Caco-2 (cell line): ENCODE measurements around the gene TTC13. TPM values are rescaled to one million over a fixed set of nuclear protein-coding genes. Genes with fewer than 3 reads are reported as not detected.

Experiments
- BruUV-seq: library from RNA; stranded (reverse); fragments of 400-500 nt; replicated peaks from 2 replicates; lab custom pipeline; 2021; lab: Mats Ljungman, UMichigan
- CTCF ChIA-PET: fragments of 300-600 bp; sonication (Branson Sonifier 250); formaldehyde crosslinking; loops from one replicate; lab custom pipeline; 2022; ENCODE audit warnings: antibody characterized with exemption; lab: Charles Lee
- POLR2A ChIA-PET: fragments of 300-600 bp; sonication (Branson Sonifier 250); formaldehyde crosslinking; loops from one replicate; lab custom pipeline; 2022; ENCODE audit warnings: antibody characterized with exemption; lab: Charles Lee
- DNase-seq, 2 experiments: peaks; one replicate each; pipeline versions ENCODE4 v3.0.0 to v3.0.0-alpha.2; 2020 to 2022
- H3K27me3 ChIP-seq: replicated peaks from 2 replicates; pipeline ENCODE4 v1.6.0; 2011; ENCODE audit warnings: low read length; ENCODE audit not compliant: control insufficient read depth, insufficient read depth
- H3K36me3 ChIP-seq: 2 replicates; pipeline ENCODE4 v1.5.1; 2011; ENCODE audit warnings: low read length; ENCODE audit not compliant: control insufficient read depth, insufficient read depth
- H3K4me1 ChIP-seq: fragments of 250-450 bp; sonication (Bioruptor Pico); 2 replicates; pipeline ENCODE4 v1.5.1; 2020; ENCODE audit warnings: mild to moderate bottlenecking
- H3K4me3 ChIP-seq: 2 replicates; pipeline ENCODE4 v1.5.1; 2011; ENCODE audit warnings: low read depth, mild to moderate bottlenecking, control low read depth, low read length
- H3K9me3 ChIP-seq: fragments of 250-450 bp; sonication (Bioruptor Pico); 2 replicates; pipeline ENCODE4 v1.5.1; 2020; ENCODE audit warnings: mild to moderate bottlenecking, moderate library complexity
- H3K27ac Mint-ChIP-seq: one replicate; pipeline ENCODE4 v1.8.0; 2022; ENCODE audit warnings: mixed read lengths; ENCODE audit not compliant: unreplicated experiment
- H3K27me3 Mint-ChIP-seq: one replicate; pipeline ENCODE4 v1.8.0; 2022; ENCODE audit warnings: mixed read lengths; ENCODE audit not compliant: insufficient read depth, unreplicated experiment
- H3K36me3 Mint-ChIP-seq: one replicate; pipeline ENCODE4 v1.8.0; 2022; ENCODE audit warnings: mild to moderate bottlenecking, mixed read lengths; ENCODE audit not compliant: insufficient read depth, unreplicated experiment
- H3K4me1 Mint-ChIP-seq: one replicate; pipeline ENCODE4 v1.8.0; 2022; ENCODE audit warnings: low read depth, mixed read lengths; ENCODE audit not compliant: unreplicated experiment
- H3K4me3 Mint-ChIP-seq: one replicate; pipeline ENCODE4 v1.8.0; 2022; ENCODE audit warnings: mild to moderate bottlenecking, moderate library complexity, mixed read lengths; ENCODE audit not compliant: unreplicated experiment
- H3K9me3 Mint-ChIP-seq: one replicate; pipeline ENCODE4 v1.8.0; 2022; ENCODE audit warnings: mixed read lengths; ENCODE audit not compliant: unreplicated experiment
- CTCF ChIP-seq, 2 experiments: fragments of 200-600 bp in 1 of 2; IDR thresholded peaks; 1 replicate in 1 of 2; 2 replicates in 1 of 2; pipeline versions ENCODE4 v1.5.1 to v1.8.0; 2011 to 2022; ENCODE audit warnings: antibody characterized with exemption in 1 of 2, control low read depth in 1 of 2, inconsistent platforms in 1 of 2, low read depth in 1 of 2, low read length in 1 of 2, mild to moderate bottlenecking in 1 of 2, moderate library complexity in 1 of 2; ENCODE audit not compliant: insufficient read depth in 1 of 2, severe bottlenecking in 1 of 2, unreplicated experiment in 1 of 2
- intact Hi-C: fragments of 100-400 bp; cut with micrococcal nuclease; formaldehyde crosslinking; loops from one replicate; pipeline ENCODE4 v1.10.0; 2022; ENCODE audit not compliant: unreplicated experiment
- total RNA-seq: library from RNA; stranded (reverse); gene quantifications from 2 replicates; pipeline ENCODE4 v1.2.3, GENCODE V29; 2022

The TTC13 gene
- total RNA-seq, 1 experiment from 2014 or later: 57.6 TPM

GRCh38 chr1:230948903-230949302, 29.8 kb downstream of the TTC13 start:
- Histone ChIP-seq H3K4me1 (peaks cover 29% of the 10 kb centered on the region), H3K4me3 (no peak overlapping the region), H3K27me3 (no peaks in the 10 kb centered on the region), H3K36me3 (peaks cover 2% of the 10 kb centered on the region; the same call in 1 of the 2 replicates), H3K9me3 (no peaks in the 10 kb centered on the region)
- ChIA-PET CTCF (interaction anchor here (1.1 to 1.8 kb wide), 2 partner anchors 10 to 20 kb away, joined by 3 to 9 read pairs; no protein-coding TSS in a partner anchor), POLR2A (interaction anchor here (0.6 to 1.1 kb wide), 4 partner anchors 10 to 80 kb away, joined by 3 to 5 read pairs (median 4); partner anchors contain the start of gene ARV1)
- H3K36me3 Mint-ChIP-seq: peaks cover 57% of the 10 kb centered on the region
- peak in 1 of 2 experiments; percentile 56 for DNase-seq
- intact Hi-C loops: loop anchor here (1.0 to 2.0 kb wide), 2 partner anchors 10 to 24 kb away; no protein-coding TSS in a partner anchor
- no peak for TF ChIP-seq CTCF (IDR thresholded peaks at IDR 0.05; ENCODE audit: insufficient read depth in 1 of 2, low read depth in 1 of 2, low read length in 1 of 2, severe bottlenecking in 1 of 2, unreplicated experiment in 1 of 2)
- H3K27me3 Mint-ChIP-seq: no peaks in the 10 kb centered on the region
- peak overlapping the region; percentile 90 for H3K27ac Mint-ChIP-seq
- peaks cover 22% of the 10 kb centered on the region for H3K4me1 Mint-ChIP-seq
- no peaks in the 10 kb centered on the region for H3K9me3 Mint-ChIP-seq
- peak overlapping the region; percentile 57 for H3K4me3 Mint-ChIP-seq
- no TSS peak for BruUV-seq

- H3K9me3 Mint-ChIP-seq: no peaks in the 10 kb centered on the region
- H3K4me3 Mint-ChIP-seq: peak overlapping the region; percentile 57
- POLR2A ChIA-PET: interaction anchor here (0.9 to 1.1 kb wide), 3 partner anchors 9 to 31 kb away, joined by 3 to 5 read pairs (median 4); partner anchors contain the start of gene ARV1
- DNase-seq: no peak
- CTCF ChIA-PET: interaction anchor here (1.1 to 1.8 kb wide), 2 partner anchors 9 to 21 kb away, joined by 3 to 9 read pairs; no protein-coding TSS in a partner anchor
- peak overlapping the region; percentile 90 for H3K27ac Mint-ChIP-seq
- H3K27me3 ChIP-seq: no peaks in the 10 kb centered on the region
- peaks cover 58% of the 10 kb centered on the region for H3K36me3 Mint-ChIP-seq
- H3K27me3 Mint-ChIP-seq: no peaks in the 10 kb centered on the region
- peaks cover 29% of the 10 kb centered on the region for H3K4me1 ChIP-seq
- no peaks in the 10 kb centered on the region for H3K36me3 ChIP-seq
- H3K4me3 ChIP-seq: no peak overlapping the region
- H3K4me1 Mint-ChIP-seq: peaks cover 22% of the 10 kb centered on the region
- BruUV-seq: no TSS peak
- H3K9me3 ChIP-seq: no peaks in the 10 kb centered on the region
- no peak for TF ChIP-seq CTCF (IDR thresholded peaks at IDR 0.05; ENCODE audit: insufficient read depth in 1 of 2, low read depth in 1 of 2, low read length in 1 of 2, severe bottlenecking in 1 of 2, unreplicated experiment in 1 of 2)
- intact Hi-C loops: loop anchor here (2.0 kb wide), 1 partner anchor 24 kb away; no protein-coding TSS in a partner anchor
These were observed 30.4 kb downstream of the TTC13 start for GRCh38 chr1:230948301-230948700.

GRCh38 chr1:230943048-230943593, 35.5 kb downstream of the TTC13 start:
- no peaks in the 10 kb centered on the region for H3K9me3 Mint-ChIP-seq
- intact Hi-C loops: no loop called here
- H3K27me3 Mint-ChIP-seq: no peaks in the 10 kb centered on the region
- H3K27ac Mint-ChIP-seq: peak overlapping the region; percentile 1
- peaks cover 54% of the 10 kb centered on the region for H3K36me3 Mint-ChIP-seq
- no peaks in the 10 kb centered on the region for H3K9me3 ChIP-seq
- no peak overlapping the region for H3K4me3 ChIP-seq
- no peak for TF ChIP-seq CTCF (IDR thresholded peaks at IDR 0.05; ENCODE audit: insufficient read depth in 1 of 2, low read depth in 1 of 2, low read length in 1 of 2, severe bottlenecking in 1 of 2, unreplicated experiment in 1 of 2)
- H3K4me1 Mint-ChIP-seq: peaks cover 23% of the 10 kb centered on the region
- H3K4me3 Mint-ChIP-seq: no peak overlapping the region
- no peaks in the 10 kb centered on the region for H3K27me3 ChIP-seq
- BruUV-seq: no TSS peak
- ChIA-PET CTCF (no interaction called here), POLR2A (no interaction called here)
- DNase-seq: no peak
- H3K4me1 ChIP-seq: peaks cover 38% of the 10 kb centered on the region
- peaks cover 2% of the 10 kb centered on the region; the same call in 1 of the 2 replicates for H3K36me3 ChIP-seq
